Activated CD8-positive, alpha-beta memory T cell treated with anti-CD3 and anti-CD28 coated beads for 48 hours (primary cell): ENCODE measurements around the gene BCCIP.

ENCODE experiments used
- DNase-seq, 3 experiments: peaks; one replicate each; pipeline ENCODE4 v3.0.0-alpha.2; 2020; ENCODE audit warnings: low read depth in 2 of 3, low spot score in 2 of 3

Gene BCCIP

DNA sequence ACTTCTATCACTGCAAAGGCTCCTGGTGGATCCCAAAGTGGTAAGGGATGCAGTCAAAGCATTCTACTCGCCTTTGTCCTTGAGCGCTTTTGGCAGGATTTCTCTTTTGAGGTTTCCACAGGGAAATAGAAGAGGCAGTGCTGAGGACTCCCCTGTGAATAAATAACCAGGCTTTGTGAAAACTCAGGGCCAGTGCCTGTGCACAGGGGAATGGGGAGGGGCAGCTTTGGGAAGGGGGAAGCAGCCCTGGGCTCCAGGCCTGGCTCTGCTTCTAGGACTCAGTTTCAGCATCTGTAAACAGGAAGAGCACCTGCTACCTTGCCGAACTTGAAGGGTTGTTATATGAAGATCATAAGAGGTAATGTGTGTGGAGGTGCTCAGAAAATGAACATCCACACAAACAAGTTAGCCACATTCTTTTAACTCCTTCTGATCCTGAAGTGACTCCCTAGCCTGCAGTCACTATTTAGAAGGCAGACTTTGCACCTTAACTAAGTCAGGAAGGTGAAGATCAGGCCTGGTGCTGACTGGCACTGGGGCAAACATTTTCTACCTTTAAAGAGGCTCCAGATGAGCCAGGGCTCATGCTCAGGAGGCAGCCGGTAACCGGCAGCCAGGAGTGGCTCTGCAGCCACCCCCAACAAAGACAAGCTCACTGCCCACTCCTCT, 25.2 kb upstream of the BCCIP start:
- no peak for DNase-seq

DNA sequence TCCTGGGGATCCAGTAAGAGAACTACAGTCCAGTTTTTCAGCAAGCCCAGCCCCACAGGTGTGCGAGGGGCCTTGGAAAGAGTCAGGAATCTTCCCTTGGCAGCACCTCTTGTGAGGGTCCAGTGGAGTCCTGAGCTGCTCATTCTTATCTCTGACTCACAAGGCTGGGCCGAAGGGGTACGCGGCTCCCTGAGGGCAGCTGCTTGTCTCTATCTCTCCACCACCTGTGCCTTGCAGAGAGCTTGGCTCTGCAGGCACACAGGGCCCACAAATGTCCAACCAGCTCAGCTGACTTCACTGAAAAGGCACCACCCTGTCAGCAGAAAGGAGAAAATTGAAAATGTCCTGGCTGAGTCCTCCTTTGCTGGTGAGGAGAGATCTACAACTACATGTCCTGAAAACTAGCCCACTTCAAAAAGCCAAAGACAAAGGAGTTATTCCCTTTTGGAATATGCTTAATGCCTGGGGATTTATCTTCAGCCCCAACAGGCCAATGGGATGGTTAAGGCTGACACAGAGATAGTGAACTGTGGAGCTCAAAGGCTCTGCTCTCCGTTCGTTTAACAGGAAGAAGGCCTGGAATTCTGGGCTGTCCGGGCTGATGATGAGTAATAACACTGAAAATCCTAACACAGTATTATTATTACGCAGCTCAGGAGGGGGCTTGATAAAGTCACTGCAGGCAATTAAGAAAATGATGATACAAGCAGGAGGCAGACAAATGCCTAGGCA, 23.7 kb upstream of the BCCIP start:
- no peak for DNase-seq

DNA sequence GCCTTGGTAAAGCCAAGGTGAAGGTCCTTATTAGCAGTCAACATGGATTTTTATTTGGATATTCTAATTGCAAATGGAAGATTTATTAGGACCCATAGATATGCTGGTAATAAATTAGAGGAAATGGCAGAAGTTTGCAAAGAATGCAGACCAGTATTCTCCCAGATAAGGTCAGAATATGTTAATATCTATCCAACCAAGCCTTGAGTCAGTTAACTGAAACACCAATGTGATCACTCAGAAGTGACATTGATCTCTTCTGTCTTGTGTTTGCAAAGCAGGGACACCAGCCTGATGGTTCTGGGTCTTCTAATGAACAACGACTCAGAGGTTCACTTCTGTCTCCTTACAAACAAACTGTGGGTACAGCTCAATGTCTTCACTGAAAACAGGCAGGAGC, 21.8 kb upstream of the BCCIP start:
- no peak for DNase-seq

DNA sequence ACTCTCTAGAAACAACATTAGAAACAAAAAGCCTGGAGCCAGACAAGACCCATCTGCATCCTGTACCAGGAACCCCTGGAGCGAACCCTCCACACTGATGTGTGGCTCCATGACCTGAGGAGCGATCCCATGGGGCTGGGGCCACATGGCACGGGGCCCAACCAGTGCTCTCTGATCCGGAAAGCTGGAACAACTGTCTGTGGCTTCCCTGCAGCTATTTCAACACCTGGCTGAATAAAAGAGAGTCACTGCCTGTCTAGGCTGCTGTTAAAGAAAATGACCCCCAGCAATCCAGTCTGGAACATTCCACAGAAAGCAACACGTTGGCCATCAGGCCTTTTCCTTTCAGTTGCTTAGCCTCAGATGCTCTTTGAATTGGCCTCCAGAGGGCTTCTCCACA, 21.2 kb upstream of the BCCIP start:
- no peak for DNase-seq

DNA sequence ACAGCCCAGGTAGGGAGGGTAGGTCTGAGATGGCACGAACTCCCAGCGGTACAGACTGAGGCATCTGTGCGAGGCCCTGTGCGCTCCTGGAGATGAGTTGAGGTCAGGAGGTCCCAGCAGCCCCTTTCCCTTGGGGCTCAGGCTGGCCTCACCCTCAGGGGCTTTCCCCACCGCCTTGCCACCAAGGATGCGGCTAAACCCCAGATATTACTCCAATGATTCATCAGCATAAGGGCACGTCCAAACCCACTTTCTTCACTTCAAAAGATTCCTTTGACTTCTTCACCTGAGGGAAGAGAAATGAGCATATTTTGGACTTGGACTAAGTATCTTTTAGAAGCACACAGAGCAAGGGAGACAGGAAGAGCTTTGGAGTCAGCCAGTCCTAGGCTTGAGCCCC, 20.6 kb upstream of the BCCIP start:
- DNase-seq = no peak

DNA sequence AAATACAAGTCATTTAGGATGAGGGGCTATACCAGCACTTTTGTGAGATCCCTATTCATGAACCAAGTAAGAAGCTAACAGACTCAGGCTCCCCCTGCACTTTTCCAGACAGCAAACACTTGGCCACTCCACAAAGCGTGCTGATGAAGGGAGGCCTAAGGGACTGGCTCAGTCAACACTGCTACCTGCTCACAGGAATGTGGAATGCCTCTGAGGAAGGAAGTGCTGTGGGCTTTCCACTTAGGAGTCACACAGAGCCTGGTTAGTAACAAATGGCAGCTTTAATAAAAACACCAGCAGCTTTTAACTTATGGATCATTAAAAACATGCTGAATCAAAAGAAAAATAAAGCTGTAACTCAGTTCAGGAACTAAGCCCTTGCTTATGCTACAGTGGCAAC, 15.3 kb upstream of the BCCIP start:
- DNase-seq = no peak

DNA sequence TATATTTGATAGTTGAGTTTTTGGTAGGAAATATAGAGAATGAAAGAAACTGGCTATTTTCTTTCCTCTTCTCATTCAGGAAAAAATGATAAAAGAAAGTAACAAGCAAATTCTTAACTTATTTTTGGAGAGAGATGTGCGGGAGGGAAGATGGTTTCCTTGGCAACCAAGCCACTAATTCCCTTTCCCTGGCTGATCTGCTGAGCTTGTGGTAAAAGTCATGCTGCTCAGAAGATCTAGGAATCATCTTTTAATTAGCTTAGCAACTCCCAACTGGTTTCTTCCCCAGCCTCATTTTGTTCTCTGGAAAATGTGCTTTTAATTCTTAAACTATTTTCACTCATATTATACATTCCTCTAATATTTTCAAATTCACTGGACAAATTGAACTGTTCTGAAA, 12.1 kb upstream of the BCCIP start:
- DNase-seq = no peak

DNA sequence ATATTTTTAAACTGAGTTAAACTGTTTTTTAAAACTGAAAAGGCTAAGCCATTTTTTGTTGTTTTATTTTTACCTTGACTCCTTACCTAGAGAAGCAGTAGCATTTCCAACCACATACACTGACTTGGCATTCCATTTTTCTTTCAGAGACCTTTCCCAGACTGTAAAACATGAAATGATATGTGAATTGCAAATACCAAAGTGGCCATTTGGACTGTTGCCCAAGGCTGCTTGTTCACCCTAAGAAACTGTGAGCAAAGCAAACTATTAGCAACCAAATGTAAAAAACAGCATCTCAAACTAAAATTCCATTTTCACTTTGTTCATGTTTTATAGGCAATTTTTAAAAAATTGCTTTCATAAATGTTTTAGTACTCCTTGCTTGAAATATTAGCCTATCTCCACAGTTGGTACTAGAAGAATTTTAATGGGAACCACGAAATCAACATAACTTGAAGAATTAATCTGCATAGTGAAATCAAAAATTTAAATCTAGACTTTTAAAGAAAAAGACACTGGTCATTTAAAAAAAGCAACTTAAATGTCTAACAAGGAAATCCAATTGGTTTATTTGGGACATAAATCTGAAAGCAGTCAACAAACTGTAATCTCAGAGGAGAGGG, 11.1 kb upstream of the BCCIP start:
- no peak for DNase-seq

DNA sequence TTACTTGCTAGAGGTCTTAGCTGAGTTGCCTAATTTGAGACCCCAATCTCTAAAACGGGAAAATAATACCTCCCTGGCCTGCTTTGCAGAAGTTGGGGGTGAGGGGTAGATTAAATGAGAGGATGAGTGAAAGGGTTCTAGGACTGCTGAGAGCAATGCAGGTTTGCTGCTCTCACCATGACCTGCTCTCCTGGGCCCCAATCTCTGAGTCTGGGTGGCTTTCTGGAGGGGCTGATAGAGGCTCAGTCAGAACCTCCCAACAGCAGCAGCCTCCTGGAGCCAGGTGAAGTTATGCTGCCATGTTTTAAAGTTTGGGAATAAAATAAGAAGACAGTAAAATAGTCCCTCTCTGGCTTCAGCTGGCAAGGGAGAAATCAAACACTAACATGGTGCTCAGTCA, 7.6 kb upstream of the BCCIP start:
- DNase-seq = no peak

DNA sequence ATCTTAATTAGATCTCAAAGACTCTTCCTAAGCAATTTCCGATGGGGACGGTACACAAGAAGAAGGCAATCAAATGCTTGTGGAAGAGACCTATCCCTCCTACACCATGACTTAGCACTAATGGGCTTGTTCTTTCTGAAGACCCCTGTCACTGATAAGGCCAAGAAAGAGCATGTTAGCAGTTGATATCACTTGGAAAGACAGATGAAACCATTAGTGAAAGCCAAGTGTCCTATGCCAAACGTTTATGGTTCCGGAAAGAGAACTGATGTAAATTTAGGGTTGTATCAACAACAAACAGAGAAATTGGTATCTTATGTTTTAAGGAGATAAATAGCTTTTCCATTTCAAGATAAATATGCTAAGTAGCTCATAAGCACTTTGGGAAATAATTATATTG, 6.8 kb upstream of the BCCIP start:
- no peak for DNase-seq

DNA sequence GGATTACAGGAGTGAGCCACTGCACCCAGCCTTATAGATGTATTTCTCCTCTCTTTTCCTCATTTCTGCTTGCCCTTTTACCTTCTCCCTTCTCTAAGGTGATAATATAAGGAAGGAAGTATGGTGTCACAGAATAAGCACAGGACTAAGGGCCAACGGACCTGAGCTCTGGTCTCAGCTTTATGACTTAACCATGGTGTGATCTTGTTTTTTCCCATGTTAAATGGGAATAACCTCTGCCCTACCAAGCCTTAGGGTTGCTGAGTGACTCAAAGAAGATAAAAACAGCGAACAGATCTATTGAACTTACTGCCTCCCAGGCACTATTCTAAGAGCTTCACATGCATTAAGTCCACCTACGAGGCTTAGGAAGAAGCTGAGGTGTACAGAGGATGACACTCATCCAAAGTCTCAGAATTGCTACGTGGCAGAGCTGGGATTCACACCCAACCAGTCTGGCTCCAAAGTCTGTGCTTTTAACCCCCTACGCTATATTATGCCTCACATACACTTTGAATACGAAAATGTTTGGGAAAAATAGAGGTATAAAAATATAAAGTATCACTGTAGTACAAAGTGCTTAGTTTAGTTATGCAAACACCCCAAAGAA, 5.9 kb upstream of the BCCIP start:
- no peak for DNase-seq

DNA sequence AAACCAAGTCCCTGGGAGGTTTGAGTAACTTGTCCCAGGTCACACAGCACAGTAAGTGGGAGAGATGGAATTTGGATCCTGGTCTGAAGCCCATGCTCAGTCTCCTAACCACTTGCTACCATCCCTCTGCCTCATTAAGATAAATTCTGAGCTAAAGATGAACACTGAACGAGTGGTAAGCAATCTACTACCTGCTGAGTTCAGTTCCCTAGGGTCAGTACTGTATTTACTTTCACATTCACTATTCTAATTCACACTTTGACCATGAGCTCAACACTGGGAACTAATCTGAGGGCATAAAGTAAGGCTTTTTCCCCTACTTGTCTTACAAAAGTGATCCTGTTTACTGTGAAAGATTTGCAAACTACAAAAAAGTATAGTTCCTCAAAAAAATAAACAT, 2.6 kb upstream of the BCCIP start:
- DNase-seq = no peak

DNA sequence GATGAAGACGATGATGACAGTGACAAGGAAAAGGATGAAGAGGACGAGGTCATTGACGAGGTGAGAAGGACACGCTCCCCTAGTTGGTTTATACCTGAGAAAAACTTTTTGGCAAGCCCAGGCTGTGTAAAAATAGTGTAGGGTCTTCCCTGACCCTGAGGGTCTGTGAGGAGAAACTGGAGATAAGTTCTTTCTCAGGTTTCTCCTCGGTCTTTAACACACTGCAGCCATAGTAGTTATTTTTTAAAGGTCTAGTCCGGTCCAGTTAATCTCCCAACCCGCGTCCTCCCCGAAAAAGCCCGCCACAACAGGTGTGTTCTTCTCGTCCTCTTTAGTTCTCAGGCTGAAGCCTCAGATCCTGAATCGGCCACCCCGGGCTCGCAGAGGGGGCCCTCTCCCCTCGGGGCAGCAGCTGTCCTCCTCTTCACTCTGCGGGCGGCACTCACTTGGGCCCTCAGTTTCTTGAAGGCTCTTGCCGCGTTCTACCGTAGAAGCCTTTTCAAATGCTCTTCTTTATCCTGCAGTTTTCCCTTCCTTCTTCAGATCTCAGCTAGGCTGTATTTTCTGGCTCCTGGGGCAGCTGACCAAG, 411 bp downstream of the BCCIP start:
- DNase-seq = no peak

DNA sequence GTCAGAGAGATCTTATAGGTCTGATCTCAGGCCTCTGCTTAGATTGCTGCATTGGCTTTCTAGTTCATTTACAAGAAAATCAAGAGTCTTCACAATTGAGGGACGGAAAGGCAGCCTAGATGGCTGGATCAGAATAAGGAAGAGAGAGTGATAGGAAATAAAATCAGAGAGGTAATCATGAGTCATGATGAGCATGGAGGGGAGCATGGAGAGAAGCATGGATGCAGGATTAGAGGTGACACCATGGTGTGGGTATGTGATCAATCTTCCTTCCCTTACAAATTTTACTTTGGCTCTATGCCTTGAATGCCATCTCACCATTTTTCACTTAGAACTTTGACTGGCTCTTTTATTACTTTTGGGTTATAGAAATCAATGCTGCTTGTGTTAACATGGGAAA, 1.4 kb downstream of the BCCIP start:
- DNase-seq = no peak

DNA sequence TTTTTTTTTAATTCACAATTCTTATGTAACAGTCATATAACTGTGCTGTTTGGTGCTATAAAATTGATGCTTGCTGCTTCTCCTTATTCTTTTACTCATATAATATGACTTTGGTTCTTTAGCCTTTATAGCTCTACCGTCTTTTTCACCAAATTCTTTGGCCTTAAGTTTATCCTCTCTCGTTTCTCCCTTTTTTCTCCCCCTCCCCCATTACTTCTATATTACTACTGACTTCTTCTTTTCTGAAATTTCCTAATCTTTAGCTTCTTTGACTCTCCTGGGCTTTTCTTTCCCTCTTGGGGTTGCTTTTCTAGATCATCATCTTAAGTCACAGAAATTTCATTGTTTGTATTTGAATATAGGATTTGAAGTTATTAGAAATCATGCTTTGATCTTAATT, 3.8 kb downstream of the BCCIP start:
- no peak for DNase-seq

DNA sequence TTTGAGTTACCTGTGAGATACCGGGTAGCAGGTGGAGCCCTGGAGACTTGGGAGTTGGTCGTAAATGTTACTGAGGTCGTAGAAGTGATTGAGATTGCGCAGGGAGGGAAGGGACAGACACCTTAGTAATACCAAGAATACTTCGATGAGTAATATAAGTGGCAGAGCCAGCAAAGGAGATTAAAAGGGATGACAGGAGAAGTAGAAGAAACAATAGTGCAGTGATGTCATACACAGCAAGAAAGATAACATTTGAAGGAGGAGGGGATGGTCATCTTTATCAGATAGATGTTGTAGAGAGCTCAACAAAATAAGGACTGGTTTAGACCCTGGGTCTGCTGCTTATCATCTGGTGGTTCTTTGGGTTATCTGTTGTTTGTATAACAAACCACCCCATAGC, 5.0 kb downstream of the BCCIP start:
- DNase-seq = no peak

DNA sequence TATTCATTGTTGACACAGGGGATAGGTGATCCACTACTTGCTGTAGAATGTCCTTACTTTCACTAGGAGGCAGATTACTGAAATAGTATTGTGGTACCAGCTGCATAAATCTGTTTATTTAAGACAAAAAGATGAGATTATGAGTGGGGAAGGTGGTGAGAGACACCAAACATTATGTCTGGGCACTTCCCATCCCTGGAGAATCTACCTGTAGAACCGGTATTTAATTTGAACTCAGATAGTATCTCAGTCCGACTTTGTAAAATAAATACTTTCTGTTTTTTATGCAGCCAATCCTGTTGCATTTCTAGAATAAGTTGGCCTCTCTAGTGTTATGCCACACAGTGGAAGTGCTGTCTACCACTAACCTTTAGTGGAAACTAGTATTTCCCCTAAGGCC, 13.4 kb downstream of the BCCIP start:
- no peak for DNase-seq

DNA sequence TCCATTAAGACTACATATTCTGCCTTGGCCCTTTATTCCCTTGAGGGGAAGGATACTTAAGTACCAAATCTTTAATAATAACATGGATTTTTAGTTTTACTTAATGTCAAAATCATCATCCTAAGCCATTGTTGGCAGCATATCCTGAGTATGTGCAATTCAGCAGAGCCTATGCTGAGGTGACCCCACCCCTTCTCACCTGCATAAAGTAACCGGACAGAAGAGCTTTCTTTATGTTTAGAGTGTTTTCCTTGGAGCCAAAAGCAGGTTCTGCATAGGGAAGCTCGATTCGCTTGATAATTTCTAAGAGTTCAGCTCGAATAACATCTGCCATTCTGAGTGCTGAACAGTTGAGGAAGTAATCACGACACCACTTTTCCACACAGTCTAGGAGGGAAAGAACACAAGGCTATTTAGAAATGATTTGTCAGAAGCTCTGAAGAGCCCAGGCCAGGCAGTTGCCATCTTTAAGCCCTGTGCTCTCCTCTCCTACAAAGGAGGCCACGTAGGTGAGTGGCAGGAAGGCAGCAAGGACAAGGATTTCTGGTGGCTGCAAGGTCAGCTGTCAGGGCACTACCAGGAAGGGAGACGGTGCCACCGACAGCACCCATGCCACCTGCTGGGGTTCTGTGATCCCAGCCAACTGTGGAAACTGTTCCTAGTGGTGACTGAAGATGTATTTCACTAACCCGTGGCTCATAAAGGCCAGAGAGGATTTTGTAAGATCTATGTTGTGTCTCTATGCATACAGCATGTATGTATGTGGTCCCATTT, 15.6 kb downstream of the BCCIP start:
- DNase-seq = no peak

DNA sequence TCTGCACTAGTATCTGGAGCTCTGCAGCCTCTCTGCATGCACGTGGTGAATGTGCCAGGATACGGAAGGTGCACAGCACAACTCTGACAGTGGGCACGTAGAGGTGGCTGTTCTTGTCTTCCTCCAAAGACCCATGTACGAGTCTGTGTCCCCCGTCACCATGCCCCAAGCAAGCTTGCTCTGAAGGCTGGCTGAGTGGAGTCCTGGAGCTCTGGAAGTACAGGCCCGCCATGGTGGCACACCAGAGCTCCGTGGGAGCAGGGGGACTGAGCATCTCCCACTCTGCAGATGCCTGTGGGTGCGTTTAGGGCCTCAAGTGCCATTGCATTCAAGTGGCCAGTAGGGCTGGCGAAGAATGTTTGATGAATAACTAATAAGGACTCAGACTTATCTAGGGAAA, 17.1 kb downstream of the BCCIP start:
- no peak for DNase-seq

DNA sequence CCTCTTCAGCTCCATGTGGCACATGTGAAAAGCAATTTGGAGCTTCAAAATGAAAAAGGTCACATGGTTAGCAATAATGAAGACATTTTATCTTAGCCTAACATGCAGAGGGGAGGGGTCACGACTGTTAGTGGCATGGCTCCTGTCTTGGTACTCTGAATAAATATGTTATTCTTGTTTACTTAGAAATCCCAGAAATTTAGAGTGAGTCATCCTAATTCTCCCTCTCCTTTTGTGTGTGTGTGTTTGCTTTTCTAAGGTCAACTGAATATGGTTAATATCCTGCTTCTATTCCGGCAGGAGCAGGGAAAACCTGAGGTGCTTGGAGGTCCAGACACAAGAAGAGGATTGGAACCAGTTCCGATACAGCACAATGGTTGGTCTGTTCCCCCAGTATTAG, 17.6 kb downstream of the BCCIP start:
- no peak for DNase-seq
